HCT116 (cell line): ENCODE data around the gene EHD4. TPM values are rescaled to one million over a fixed set of nuclear protein-coding genes. Genes with fewer than 3 reads are reported as not detected.

ENCODE experiments used
- ATAC-seq: fragments of 200-7000 bp; cut with Tn5 transposase; 2 replicates; pipeline ENCODE4 v1.9.1; 2020; ENCODE audit warnings: mild to moderate bottlenecking, moderate library complexity
- BruUV-seq: library from RNA; stranded (reverse); fragments of 400-500 nt; replicated peaks from 2 replicates; lab custom pipeline; 2021; lab: Mats Ljungman, UMichigan
- CTCF ChIA-PET: fragments of 300-600 bp; sonication (Branson Sonifier 250); formaldehyde crosslinking; loops from one replicate; lab custom pipeline; 2021; ENCODE audit warnings: antibody characterized with exemption; lab: Charles Lee
- POLR2A ChIA-PET: fragments of 300-600, 350-600 bp; sonication (Branson Sonifier 250); formaldehyde crosslinking; loops from one replicate; lab custom pipeline; 2021; ENCODE audit warnings: antibody characterized with exemption; lab: Charles Lee
- RAD21 ChIA-PET, 2 experiments: fragments of 300-600 bp; sonication (Branson Sonifier 250); formaldehyde crosslinking; loops; one replicate each; lab custom pipeline; 2023; ENCODE audit warnings: low total read pairs in 2 of 2; ENCODE audit not compliant: uncharacterized antibody in 2 of 2, unreplicated experiment in 2 of 2, low non-redundant PET in 1 of 2; lab: Charles Lee
- DNase-seq: peaks from one replicate; pipeline ENCODE4 v3.0.0-alpha.2; 2010; ENCODE audit warnings: low read depth, low spot score
- H2AFZ ChIP-seq: fragments of 200-600 bp; shearing (Covaris generic), sonication (generic); 2 replicates; pipeline ENCODE4 v1.6.1; 2017; ENCODE audit warnings: low read depth, mixed run types, mixed read lengths, antibody characterized with exemption, low read length; ENCODE audit not compliant: poor library complexity, severe bottlenecking
- H3K27ac ChIP-seq: 2 replicates; pipeline ENCODE4 v1.5.1; 2012; ENCODE audit warnings: low read depth, low read length
- H3K27me3 ChIP-seq: fragments of 200-600 bp; sonication (generic); 2 replicates; pipeline ENCODE4 v1.6.1; 2016; ENCODE audit warnings: mixed run types, low read length, mixed read lengths; ENCODE audit not compliant: insufficient read depth
- H3K36me3 ChIP-seq, 2 experiments: fragments of 200-500 bp in 1 of 2; fragments of 200-600 bp in 1 of 2; sonication (Bioruptor generic) in 1 of 2; sonication (generic) in 1 of 2; 2 replicates each; pipeline versions ENCODE4 v1.5.1 to v1.6.1; 2014 to 2016; ENCODE audit warnings: low read length in 2 of 2, inconsistent platforms in 1 of 2, mixed read lengths in 1 of 2, mixed run types in 1 of 2; ENCODE audit not compliant: insufficient read depth in 2 of 2, control insufficient read depth in 1 of 2
- H3K4me1 ChIP-seq, 2 experiments: fragments of 200-600 bp in 1 of 2; sonication (generic) in 1 of 2; 2 replicates each; pipeline versions ENCODE4 v1.5.1 to v1.6.1; 2012 to 2017; ENCODE audit warnings: low read length in 2 of 2, inconsistent platforms in 1 of 2, mild to moderate bottlenecking in 1 of 2, mixed read lengths in 1 of 2, mixed run types in 1 of 2, moderate library complexity in 1 of 2; ENCODE audit not compliant: insufficient read depth in 2 of 2, control insufficient read depth in 1 of 2
- H3K4me2 ChIP-seq: fragments of 200-600 bp; sonication (generic); 2 replicates; pipeline ENCODE4 v1.6.1; 2017; ENCODE audit warnings: mixed run types, low read length, mixed read lengths
- H3K4me3 ChIP-seq, 2 experiments: fragments of 200-600 bp in 1 of 2; sonication (generic) in 1 of 2; replicated peaks in 1 of 2; 2 replicates each; pipeline ENCODE4 v1.5.1; 2011 to 2016; ENCODE audit warnings: low read length in 2 of 2, control low read depth in 1 of 2, low read depth in 1 of 2, mild to moderate bottlenecking in 1 of 2, mixed read lengths in 1 of 2, mixed run types in 1 of 2
- H3K79me2 ChIP-seq: fragments of 200-600 bp; sonication (generic); 2 replicates; pipeline ENCODE4 v1.6.1; 2017; ENCODE audit warnings: mild to moderate bottlenecking, mixed run types, low read length, moderate library complexity, mixed read lengths; ENCODE audit not compliant: insufficient read depth
- H3K9ac ChIP-seq: fragments of 200-600 bp; sonication (generic); 2 replicates; pipeline ENCODE4 v1.6.1; 2016; ENCODE audit warnings: low read length, mixed read lengths
- H3K9me2 ChIP-seq: fragments of 200-600 bp; sonication (generic), shearing (Covaris generic); 2 replicates; pipeline ENCODE4 v1.6.1; 2017; ENCODE audit warnings: mixed run types, mild to moderate bottlenecking, moderate library complexity; ENCODE audit not compliant: insufficient read depth
- H3K9me3 ChIP-seq, 2 experiments: fragments of 200-500 bp in 1 of 2; fragments of 200-600 bp in 1 of 2; sonication (Bioruptor generic) in 1 of 2; sonication (generic) in 1 of 2; 2 replicates each; pipeline ENCODE4 v1.6.1; 2014 to 2017; ENCODE audit warnings: low read length in 2 of 2, mixed read lengths in 2 of 2, inconsistent platforms in 1 of 2, low read depth in 1 of 2, mild to moderate bottlenecking in 1 of 2, mixed run types in 1 of 2, moderate library complexity in 1 of 2; ENCODE audit not compliant: control insufficient read depth in 1 of 2, insufficient read depth in 1 of 2
- H4K20me1 ChIP-seq: fragments of 200-600 bp; sonication (generic), shearing (Covaris generic); 2 replicates; pipeline ENCODE4 v1.6.1; 2017; ENCODE audit warnings: mixed run types, mild to moderate bottlenecking, moderate library complexity; ENCODE audit not compliant: insufficient read depth
- EZH2 ChIP-seq: fragments of 200-600 bp; sonication (generic); IDR thresholded peaks from 2 replicates; pipeline ENCODE4 v1.6.1; 2017; ENCODE audit warnings: antibody characterized with exemption, mixed run types
- EZH2phosphoT487 ChIP-seq: fragments of 200-600 bp; IDR thresholded peaks from 2 replicates; pipeline ENCODE4 v1.6.1; 2018; ENCODE audit warnings: antibody characterized with exemption, borderline replicate concordance
- POLR2A ChIP-seq: IDR thresholded peaks from 2 replicates; pipeline ENCODE4 v1.7.0; 2011; ENCODE audit warnings: borderline replicate concordance; ENCODE audit not compliant: insufficient read depth, insufficient read length; ENCODE audit errors: extremely low read depth
- SP1 ChIP-seq: IDR thresholded peaks from 2 replicates; pipeline ENCODE4 v1.6.1; 2012; ENCODE audit warnings: low read depth
- SRF ChIP-seq: IDR thresholded peaks from 2 replicates; pipeline ENCODE4 v1.6.1; 2012; ENCODE audit warnings: low read depth
- TCF7L2 ChIP-seq: IDR thresholded peaks from 2 replicates; pipeline ENCODE4 v1.7.0; 2011; ENCODE audit warnings: borderline replicate concordance, inconsistent platforms; ENCODE audit not compliant: insufficient read depth, insufficient read length; ENCODE audit errors: extremely low read depth
- intact Hi-C: fragments of 100-400 bp; cut with micrococcal nuclease; formaldehyde crosslinking; loops from 2 replicates; pipeline ENCODE4 v1.10.0; 2022
- total RNA-seq: library from RNA; stranded (reverse); gene quantifications from one replicate; pipeline ENCODE4 v1.2.1, GENCODE V29; 2021; ENCODE audit not compliant: unreplicated experiment
- TF ChIP-seq, protein P1 (sequence below): IDR thresholded peaks from 2 replicates; pipeline ENCODE4 v1.6.1; 2012; ENCODE audit warnings: low read depth
- TF ChIP-seq, protein P2 (sequence below), 3 experiments: fragments of 200-600 bp in 1 of 3; sonication (generic) in 1 of 3; IDR thresholded peaks in 2 of 3; conservative IDR thresholded peaks in 1 of 3; 2 replicates each; pipeline ENCODE4 v1.5.1; 2012 to 2017; ENCODE audit warnings: low read depth in 2 of 3, low read length in 2 of 3, antibody characterized with exemption in 1 of 3, borderline replicate concordance in 1 of 3, control low read depth in 1 of 3, mild to moderate bottlenecking in 1 of 3, mixed read lengths in 1 of 3, mixed run types in 1 of 3, moderate library complexity in 1 of 3; ENCODE audit not compliant: insufficient read depth in 1 of 3
- TF ChIP-seq, protein P3 (sequence below): IDR thresholded peaks from 2 replicates; pipeline ENCODE4 v1.6.1; 2012

Gene EHD4
- total RNA-seq, 1 experiment from 2014 or later: 28.0 TPM

DNA sequence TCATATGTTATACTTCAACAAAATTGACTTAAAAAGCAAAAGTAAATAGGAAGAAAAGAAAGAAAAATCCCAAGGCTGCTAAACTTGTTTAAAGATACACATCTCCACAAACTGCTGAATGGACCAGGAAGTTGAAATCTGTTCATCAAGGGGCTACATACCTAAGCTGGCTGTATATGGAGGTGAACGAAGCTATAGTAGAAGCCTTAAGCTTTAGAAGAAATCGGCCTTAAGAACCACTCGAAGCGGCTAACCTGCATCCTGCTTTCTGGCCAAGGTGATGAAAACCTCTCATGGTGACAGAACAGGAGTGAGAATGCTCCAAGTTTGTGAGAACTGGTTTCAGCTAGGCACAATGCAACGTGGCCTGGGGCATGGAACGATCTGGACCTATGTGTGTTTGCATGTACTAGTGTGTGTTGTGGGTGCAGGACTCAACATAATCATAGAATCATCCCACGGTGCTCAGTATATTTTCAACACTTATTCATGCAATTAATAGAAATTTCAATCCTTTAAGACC, 47.2 kb downstream of the EHD4 start:
- TF ChIP-seq TCF7L2 (no peak), POLR2A (no peak), EZH2phosphoT487 (no peak), SP1 (no peak), SRF (no peak), EZH2 (no peak)
- TF ChIP-seq, protein P1, sequence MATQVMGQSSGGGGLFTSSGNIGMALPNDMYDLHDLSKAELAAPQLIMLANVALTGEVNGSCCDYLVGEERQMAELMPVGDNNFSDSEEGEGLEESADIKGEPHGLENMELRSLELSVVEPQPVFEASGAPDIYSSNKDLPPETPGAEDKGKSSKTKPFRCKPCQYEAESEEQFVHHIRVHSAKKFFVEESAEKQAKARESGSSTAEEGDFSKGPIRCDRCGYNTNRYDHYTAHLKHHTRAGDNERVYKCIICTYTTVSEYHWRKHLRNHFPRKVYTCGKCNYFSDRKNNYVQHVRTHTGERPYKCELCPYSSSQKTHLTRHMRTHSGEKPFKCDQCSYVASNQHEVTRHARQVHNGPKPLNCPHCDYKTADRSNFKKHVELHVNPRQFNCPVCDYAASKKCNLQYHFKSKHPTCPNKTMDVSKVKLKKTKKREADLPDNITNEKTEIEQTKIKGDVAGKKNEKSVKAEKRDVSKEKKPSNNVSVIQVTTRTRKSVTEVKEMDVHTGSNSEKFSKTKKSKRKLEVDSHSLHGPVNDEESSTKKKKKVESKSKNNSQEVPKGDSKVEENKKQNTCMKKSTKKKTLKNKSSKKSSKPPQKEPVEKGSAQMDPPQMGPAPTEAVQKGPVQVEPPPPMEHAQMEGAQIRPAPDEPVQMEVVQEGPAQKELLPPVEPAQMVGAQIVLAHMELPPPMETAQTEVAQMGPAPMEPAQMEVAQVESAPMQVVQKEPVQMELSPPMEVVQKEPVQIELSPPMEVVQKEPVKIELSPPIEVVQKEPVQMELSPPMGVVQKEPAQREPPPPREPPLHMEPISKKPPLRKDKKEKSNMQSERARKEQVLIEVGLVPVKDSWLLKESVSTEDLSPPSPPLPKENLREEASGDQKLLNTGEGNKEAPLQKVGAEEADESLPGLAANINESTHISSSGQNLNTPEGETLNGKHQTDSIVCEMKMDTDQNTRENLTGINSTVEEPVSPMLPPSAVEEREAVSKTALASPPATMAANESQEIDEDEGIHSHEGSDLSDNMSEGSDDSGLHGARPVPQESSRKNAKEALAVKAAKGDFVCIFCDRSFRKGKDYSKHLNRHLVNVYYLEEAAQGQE: no peak
- TF ChIP-seq, protein P2, sequence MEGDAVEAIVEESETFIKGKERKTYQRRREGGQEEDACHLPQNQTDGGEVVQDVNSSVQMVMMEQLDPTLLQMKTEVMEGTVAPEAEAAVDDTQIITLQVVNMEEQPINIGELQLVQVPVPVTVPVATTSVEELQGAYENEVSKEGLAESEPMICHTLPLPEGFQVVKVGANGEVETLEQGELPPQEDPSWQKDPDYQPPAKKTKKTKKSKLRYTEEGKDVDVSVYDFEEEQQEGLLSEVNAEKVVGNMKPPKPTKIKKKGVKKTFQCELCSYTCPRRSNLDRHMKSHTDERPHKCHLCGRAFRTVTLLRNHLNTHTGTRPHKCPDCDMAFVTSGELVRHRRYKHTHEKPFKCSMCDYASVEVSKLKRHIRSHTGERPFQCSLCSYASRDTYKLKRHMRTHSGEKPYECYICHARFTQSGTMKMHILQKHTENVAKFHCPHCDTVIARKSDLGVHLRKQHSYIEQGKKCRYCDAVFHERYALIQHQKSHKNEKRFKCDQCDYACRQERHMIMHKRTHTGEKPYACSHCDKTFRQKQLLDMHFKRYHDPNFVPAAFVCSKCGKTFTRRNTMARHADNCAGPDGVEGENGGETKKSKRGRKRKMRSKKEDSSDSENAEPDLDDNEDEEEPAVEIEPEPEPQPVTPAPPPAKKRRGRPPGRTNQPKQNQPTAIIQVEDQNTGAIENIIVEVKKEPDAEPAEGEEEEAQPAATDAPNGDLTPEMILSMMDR (IDR thresholded peaks at IDR 0.05 in 2 of 3, conservative IDR thresholded peaks at IDR 0.05 in 1 of 3; ENCODE audit: borderline replicate concordance in 1 of 3, insufficient read depth in 1 of 3, low read depth in 2 of 3, low read length in 2 of 3): no peak
- TF ChIP-seq, protein P3, sequence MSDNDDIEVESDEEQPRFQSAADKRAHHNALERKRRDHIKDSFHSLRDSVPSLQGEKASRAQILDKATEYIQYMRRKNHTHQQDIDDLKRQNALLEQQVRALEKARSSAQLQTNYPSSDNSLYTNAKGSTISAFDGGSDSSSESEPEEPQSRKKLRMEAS: no peak
- Histone ChIP-seq H2AFZ (no peak overlapping the region), H3K4me1 (peaks cover under 1 to 21% of the 10 kb centered on the region in 2 experiments; a peak in 3 of 4 replicates), H3K9me3 (no peaks in the 10 kb centered on the region), H3K36me3 (peaks cover 0 to 20% of the 10 kb centered on the region in 2 experiments; a peak in 1 of 4 replicates), H3K27ac (no peak overlapping the region), H3K4me3 (no peak overlapping the region), H4K20me1 (no peaks in the 10 kb centered on the region), H3K4me2 (no peak overlapping the region), H3K9me2 (no peaks in the 10 kb centered on the region), H3K9ac (no peak overlapping the region), H3K79me2 (peaks cover 35% of the 10 kb centered on the region; the same call in 1 of the 2 replicates), H3K27me3 (no peaks in the 10 kb centered on the region)
- intact Hi-C loops: no loop called here
- RAD21 ChIA-PET: no interaction called here
- DNase-seq (no peak), ATAC-seq (no peak)
- BruUV-seq: no TSS peak
- CTCF ChIA-PET: no interaction called here
- POLR2A ChIA-PET: no interaction called here
